ENCODE data around the gene TGM5.
"Not testable (repeated sequence)": the region's sequence is repeated elsewhere in the genome, so short reads cannot be mapped to it uniquely, and the experiment has no call there.

Gene TGM5

DNA sequence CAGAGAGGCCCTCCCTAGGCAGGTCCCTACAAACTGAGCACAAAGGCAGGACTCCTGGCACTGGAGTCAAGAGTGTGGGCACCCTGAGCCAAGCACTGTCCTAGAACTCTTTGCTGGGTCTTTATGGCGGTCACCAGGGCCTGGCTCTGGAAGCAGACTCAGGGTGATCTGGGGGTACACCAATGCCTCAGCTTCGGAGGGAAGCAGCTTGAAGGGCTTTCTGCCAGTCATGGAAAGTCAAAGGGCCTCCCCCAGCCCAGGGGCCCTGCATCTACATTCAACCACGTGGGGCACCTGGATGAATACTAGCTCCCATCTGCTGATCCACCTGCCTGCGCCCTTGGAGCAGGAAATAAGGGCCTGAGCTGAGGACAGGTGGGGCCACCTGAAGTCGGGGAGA, 53.3 kb downstream of the TGM5 start:
- DNase-seq: no peak

DNA sequence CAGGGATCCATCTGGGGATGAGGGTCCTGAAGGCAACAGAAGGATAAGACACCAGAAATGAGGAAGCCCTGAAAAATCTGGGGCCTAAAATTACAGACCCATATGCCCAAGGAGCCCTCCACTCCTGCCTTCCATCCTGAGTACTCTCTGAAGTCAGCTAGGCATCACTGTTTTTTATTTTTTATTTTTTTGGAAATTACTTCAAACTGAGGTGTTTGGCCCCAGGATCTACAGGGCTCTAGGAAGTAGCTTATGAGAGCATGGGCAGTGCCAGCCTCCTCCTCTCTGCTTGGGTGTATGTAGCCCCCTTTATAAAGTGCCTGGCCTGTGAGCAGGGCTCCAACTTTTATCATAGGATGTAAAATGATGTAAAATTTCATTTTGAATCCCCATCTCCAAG, 53.8 kb downstream of the TGM5 start:
- DNase-seq: no peak

DNA sequence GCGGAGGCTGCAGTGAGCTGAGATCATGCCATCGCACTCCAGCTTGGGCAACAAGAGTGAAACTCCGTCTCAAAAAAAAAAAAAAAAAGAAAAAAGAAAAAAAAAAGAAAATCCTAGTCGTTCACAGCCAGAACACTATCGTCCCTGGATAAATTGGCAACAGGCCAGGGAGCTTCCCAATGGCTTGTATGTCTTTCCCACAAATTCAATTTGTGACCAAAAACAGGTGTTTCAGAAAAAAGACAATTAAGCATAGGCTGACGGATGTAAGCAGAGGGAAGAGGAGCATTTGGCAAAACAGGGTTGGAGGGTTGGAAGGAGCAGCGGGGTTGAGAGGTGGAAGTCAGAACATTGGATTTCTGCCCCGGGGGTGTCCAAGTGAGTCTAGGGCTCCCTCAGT, 54.4 kb downstream of the TGM5 start:
- no peak for DNase-seq

DNA sequence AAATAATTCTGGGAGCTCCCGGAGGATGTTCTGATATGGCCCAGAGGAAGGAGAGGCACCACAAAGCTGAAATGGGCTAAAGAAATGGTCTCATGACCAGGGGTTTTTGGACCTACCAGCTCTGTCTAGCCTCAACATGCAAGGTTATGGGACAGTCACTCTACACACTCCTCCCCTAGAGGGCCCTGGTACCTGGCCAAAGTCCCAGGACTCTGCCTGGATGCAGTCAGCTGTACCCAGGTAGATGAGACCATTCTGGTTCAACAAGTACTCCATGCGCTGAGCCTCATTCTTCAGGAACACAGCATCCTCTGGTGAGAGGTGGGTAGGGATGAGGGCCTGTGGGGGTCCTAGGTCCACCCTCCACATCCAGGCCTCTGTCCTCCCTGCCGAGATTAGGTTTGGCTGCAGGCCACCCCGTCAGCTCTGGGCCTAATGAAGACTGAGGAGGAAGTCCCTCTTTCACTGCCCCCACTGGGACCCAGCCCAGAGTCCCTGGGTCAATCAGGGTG, 55.4 kb downstream of the TGM5 start:
- DNase-seq: no peak

DNA sequence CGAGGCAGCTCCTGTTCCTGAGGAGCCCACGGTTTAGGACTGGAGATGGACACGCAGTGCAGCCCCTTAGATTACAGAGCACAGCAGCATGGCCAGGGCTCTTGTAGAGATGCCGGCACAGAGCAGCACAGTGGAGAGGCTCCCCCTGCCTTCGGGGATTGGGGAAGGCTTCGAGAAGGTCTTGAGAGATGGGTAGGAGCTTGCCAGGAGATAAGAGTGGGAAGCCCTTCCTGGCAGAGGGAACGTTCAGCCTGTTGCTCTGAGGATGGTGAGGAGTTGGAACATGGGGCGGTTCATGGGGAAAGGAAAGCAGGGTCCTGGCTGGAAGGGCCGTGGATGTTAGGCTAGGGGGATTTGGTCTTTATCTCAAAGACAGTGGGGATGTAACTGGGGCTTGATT, 55.9 kb downstream of the TGM5 start:
- DNase-seq: no peak

DNA sequence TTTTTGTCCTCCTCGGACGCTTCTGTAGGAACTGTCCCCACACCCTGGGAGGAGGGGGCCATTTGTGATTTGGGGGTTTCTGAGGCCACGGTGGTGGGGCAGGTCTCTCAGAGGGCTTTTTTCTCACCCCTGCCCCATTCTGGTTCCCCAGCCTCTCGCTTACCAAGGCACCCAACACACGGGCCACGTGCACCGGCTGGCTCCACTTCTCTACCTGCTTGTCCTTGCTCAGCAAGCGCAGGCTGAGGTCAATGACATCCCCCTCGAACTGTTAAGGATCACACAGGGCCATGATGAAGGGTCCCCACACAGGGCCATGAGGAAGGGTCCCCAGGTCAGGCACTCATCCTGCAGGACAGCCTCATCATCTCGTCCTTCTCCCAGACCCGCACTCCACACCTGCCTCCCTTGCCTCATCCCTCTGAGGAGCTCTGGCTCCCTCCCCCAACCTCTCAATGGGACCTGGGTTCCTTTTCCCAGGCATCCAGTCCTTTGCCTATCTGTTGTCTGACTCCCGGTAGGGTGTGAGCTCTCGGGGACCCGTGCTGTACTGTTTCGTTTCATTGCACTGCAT, 56.5 kb downstream of the TGM5 start:
- no peak for DNase-seq

DNA sequence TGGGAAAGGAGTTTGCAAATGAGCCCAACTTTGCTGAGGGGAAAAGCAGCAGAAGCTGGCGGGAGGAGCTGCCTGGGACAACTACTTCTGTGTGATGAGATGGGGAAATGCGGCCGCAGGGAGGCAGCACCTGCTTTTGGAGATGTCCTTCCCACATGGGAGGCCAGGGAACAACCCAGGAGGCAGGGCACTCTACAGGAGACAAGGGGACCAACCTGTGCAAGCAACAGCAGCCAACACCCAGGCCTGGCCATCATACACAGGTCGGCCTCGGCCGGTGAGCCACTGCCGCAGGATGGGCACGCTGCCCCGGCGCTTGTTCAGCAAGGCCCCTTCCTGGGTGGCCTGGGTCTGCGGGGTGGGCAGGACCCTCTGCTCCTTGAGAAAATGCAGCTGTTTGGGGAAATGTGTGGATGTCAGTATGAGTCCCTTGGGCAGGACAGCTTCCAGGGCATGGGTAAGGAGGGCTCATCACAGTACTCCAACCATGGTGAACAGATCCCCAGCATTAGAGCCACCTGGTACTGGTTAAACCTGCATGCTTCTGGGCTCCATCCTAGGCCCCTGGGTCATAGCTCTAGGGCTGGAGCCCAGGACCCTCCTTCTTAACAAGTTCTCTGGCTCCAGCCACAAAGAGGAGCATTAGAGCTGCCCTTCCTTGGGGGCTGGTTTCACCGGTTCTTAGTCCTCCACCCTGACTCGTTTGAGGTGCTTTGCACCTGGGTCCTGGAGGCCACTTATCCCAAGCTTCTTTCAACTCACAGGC, 57.5 kb downstream of the TGM5 start:
- no peak for DNase-seq

DNA sequence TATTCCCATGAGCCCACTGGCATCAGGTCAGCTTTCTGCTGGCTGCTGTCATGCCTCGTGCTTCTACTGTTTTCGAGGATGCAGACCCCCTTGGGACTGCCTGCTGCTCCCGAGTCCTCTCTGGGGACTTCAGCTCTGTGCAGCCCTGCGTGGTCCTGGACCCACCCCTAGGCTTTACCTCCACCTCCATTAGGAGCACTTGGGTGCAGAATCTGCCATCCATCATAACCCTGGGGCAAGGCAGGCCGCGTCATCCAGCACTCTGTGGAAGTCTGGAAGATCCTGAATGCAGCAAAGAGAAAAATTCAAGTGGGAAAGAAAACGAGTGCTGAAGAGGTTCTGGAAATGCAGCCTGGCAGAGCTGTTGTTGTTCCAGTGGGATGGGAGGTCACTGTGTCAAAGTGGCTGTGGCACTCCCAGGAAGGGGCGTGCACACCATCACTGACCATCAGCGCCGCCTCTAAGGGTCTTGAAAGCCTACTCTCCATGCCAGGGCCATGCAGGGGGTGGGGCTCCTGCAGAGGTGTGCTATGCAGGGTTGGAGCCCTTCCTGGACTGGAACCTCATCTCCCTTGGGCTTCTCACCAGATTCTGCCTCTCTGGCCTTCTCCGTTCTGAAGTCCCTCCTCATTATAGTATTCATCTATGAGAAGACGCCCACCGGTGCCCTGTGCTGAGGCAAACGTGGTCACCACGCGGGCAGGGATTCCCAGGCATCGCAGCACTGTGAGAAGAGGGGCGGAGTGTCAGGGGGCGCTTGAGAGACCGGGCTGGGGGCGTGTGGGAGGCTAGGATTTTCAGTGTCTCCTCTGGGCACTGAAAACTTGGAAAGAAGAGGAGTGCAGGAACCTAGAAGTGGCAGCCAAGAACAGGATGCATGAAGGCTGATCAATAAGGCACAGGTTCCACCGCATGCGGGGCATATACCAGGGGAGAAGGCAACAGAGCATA, 58.4 kb downstream of the TGM5 start:
- DNase-seq: no peak

DNA sequence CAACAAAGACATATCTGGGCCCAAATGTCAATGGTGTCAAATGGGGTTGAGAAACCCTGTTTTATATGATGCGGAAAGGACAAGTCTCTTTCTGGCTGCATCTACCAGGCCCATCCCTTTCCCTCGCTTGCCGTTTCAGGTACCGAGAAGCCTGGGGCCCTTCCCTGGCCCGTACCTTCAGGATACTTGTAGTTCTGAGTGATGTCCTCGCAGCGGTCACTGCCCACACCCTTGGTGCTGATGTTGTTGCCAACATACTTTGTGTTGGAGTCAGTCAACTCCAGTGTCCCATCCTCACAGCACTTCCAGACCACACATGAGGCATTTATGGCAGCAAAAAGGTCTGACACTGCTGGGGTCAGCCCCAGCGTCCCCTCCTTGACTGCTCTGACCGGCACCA, 59.7 kb downstream of the TGM5 start:
- no peak for DNase-seq

DNA sequence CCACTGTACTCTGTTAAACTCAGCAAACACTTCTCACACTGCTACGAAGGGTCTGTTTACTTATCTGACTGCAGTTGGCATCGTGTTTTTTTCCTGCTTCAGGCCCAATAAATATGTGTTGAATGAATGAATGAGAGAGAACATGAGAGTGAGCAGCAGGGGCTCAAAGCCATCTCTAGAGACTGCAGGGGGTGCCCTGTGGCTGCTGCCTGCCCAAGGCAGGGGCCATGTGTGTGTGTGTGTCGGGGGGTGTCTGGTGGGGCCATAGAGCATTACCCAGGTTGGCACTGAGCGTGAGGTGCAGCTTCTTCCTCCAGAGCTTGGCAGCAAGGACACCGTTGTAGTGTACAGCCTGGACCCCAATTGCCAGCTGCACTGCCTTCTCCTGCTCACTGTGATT, 60.7 kb downstream of the TGM5 start:
- no peak for DNase-seq

DNA sequence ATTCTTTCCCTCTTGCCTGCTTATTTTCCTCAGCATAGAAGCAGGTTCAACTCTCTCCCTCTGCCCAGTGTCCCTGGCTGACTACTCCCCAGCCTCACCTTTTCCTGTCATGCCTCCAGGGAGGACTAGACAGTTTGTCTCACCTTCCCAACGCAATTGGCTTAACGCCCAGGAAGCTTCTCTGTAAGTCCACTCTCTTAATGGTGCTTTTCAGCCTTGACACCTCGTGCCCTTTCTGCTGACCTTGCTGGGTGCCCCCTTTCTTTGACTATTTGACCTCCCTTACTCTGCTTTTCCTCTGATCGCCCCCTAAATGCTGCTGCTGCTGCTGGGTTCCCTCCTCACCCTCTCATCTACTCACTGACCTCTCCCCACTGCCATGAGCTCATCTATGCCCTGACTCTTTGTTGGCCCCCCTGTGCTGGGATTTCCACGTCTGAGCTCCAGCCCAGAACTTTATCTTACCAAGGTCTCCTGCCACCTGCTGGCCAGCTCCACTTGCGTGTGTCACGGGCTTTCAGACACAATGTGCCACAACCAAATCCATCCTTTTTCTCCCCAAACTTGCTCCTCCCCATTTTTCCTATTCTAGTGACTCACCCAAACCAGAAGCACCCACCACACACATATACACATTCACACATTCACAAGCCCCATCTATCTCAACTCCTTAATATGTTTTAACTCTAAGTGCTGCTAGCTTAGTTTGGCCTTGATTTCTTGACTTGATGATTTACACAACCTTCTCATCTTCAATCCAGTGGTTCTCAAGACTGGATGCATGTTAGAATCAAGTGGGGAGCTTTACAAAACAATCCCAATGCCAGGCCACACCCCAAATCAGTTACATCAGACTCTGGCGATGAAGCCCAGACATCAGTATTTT, 62.5 kb downstream of the TGM5 start:
- DNase-seq: peak in 2 of 4 experiments; percentile 7 to 16

DNA sequence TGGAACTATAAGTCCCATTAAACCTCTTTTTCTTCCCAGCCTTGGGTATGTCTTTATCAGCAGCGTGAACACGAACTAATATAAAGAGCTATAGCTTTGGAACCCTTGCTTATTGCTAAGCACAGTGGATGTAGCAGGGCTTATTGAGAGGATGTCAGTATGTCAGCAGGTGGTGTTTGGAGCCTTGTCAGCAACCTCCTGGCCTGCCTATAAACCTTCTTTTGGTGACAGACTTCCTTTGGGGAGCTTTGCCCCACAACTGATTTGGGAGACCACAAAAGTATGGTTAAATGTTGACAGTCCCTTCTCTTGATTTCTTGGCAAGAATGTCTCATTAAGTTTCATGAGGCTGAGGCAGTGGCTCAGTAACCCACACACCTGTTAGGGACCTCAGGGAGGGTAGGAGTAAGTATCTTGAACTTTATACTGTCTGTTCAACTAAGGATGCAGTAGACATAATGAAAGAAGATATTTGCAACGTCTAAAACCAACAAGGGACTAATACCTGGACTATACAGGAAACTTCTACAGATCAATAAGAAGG, 66.7 kb downstream of the TGM5 start:
- DNase-seq: no peak

DNA sequence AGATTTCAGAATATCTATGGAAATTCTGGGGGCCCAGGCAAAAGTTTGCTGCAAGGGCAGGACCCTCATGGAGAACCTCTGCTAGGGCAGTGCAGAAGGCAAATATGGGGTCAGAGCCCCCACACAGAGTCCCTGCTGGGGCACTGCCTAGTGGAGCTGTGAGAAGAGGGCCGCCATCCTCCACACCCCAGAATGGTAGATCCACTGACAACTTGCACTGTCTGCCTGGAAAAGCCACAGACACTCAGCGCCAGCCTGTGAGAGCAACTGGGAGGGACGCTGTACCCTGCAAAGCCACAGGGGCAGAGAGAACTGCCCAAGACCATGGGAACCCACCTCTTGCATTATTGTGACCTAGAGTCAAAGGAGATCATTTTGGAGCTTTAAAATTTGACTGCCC, 67.7 kb downstream of the TGM5 start:
- DNase-seq: no peak

DNA sequence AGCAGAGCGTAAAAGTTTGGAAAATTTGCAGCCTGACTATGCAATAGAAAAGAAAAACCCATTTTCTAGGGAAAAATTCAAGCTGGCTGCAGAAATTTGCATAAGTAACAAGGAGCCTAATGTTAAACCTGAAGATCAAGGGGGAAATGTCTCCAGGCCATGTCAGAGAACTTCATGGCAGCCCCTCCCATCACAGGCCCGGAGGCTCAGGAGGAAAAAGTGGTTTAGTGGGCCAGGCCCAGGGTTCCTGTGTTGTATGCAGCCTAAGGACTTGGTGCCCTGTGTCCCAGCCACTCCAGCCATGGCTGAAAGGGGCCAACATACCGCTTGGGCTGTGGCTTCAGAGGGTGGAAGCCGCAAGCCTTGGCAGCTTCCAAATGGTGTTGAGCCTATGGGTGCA, 68.2 kb downstream of the TGM5 start:
- not testable (repeated sequence) for DNase-seq

DNA sequence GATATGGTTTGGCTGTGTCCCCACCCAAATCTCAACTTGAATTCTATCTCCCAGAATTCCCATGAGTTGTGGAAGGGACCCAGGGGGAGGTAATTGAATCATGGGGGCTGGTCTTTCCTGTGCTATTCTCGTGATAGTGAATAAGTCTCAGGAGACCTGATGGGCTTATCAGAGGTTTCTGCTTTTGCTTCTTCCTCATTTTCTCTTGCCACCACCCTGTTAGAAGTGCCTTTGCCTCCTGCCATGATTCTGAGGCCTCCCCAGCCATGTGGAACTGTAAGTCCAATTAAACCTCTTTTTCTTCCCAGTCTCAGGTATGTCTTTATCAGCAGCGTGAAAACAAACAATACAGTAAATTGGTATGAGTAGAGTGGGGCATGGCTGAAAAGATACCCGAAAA, 69.0 kb downstream of the TGM5 start:
- DNase-seq: not testable (repeated sequence)

DNA sequence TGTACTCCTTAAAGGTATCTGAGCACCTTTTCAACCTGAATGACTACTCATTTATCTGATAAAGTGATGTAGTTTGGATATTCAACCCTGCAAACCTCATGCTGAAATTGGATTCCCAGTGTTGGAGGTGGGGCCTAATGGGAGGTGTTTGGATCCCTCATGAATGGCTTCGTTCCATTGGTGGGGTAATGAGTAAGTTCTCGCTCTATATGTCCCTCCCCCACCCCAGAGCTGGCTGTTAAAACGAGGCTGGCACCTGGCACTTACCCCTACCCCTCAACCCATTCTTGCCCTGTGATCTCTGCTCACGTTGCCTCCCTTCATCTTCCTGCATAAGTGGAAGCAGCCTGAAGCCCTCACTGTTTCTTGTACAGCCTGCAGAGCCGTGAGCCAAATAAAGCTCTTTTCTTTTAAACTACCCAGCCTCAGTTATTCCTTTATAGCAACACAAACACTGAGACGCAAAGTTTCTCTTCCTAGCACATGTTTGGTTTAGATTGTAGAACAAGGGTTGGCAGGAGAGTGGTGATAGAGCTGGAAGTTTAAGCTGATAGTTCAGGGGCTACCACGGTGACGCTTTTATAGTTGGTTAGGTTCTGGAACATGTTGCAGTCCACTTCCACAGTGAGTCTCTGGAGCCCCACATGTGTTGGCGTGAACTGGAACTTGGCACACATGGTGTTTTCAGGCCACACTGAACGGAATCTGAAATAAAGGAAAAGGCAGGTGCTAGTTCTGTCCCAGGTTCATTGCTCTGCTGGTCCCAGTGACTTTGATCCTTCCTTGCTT, 69.8 kb downstream of the TGM5 start:
- no peak for DNase-seq

DNA sequence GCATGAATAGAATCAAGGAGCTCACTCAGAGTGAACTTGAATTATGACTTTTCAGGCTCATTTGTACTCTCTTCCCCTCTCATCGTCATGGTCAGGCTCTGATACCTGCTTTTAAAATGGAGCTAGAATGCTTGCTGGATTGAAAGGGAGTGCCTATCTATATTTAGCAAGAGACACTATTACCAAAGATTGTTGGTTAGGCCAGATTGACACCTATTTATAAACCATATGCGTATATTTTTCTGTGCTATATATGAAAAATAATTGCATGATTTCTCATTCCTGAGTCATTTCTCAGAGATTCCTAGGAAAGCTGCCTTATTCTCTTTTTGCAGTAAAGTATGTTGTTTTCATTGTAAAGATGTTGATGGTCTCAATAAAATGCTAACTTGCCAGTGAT, 71.9 kb downstream of the TGM5 start:
- DNase-seq: no peak

DNA sequence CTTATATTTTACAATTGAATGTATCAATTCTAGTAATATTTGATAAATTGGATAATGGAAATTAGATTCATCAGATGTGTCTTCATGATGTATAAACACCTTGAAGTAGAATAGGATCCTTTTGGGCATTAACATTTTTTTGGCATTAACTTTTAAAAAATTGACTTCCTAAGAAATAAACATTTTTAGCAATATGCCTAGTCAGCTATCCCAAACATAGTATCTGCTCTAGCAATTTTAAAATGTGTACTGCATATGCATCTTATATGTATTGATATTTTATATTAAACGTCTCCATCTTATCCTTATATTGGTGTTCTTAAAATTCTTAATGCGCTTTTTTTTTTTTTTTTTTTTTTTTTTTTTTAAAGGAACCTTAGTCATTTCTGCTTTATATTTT, 73.0 kb downstream of the TGM5 start:
- DNase-seq: no peak

DNA sequence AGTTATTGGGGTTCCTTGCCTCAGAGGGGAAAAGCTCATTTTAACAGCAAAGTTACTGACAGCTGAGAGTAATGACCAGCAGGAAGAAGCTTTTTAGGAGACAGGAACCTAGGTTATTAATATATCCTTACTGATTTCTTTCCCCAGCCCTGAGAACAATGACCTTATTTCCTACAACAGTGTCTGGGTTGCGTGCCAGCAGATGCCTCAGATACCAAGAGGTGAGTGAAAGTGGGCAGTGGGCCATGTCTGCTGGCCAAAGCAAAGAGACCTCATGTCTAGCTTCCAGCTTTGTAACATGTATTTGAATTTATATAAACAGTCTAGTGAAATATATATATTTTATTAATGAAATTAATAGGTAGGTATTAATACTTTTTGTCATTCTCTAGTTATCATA, 76.5 kb downstream of the TGM5 start:
- no peak for DNase-seq

DNA sequence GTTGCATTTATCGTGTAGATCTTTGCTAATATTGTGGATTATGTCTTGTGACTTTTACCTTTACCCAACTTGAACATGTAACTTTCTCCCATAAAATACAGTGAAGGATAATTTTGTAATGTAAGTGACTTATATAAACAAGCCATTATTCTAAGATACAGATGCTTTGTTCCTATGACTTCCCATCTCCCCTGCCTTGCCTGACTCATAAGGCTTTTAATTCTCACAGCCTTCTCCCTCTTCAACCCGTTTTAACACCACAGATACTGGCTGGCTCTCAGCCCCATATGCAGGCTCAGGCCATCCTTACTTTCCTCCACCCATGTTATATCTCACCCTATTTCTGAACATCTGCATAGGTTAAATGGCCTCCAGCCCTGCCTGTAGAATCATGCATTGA, 77.4 kb downstream of the TGM5 start:
- DNase-seq: no peak

DNA sequence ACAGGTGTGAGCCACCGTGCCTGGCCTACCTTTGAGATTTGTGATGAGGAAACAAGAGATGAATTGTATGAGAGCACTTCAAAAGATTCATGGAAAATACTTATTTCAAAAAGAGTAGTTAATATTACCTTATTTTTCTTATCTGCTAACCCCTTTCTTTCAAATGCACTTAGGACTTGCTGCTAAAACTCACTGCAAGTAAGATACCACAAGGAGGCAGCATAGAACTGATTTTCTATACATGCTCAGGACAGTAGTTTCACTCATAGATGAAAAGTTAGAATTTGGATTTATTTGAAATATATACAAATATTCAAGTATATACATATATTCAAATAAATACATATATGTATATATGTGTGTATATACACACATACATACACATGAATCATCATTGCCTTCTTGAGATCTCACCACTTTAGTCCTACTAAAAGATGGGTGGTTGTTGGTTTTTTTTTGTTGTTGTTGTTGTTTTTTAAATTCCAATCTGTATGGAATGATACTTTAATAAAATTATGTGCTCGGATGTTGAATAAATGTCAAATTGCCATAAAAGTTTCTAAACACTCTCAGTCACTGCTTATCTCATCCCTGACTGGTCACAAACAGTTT, 79.1 kb downstream of the TGM5 start:
- DNase-seq: no peak
